ENCODE measurements around the gene COL25A1. TPM values are rescaled to one million over a fixed set of nuclear protein-coding genes. Genes with fewer than 3 reads are reported as not detected.

The COL25A1 gene
- polyA plus RNA-seq, 3 donors = 14.5 to 20.1 (median 17.1) TPM

- peak in 1 of 11 donors; percentile 20 for DNase-seq (ENCODE audit: extremely low read depth in 1 of 11, low read depth in 9 of 11, low spot score in 4 of 11)
Measured at GRCh38 chr4:109184491-109184961, 117.9 kb downstream of the COL25A1 start.

GRCh38 chr4:109183931-109184490 lies 118.4 kb downstream of the COL25A1 start:
- DNase-seq (ENCODE audit: extremely low read depth in 1 of 11, low read depth in 9 of 11, low spot score in 4 of 11) = peak in 1 of 11 donors; percentile 18

DNA sequence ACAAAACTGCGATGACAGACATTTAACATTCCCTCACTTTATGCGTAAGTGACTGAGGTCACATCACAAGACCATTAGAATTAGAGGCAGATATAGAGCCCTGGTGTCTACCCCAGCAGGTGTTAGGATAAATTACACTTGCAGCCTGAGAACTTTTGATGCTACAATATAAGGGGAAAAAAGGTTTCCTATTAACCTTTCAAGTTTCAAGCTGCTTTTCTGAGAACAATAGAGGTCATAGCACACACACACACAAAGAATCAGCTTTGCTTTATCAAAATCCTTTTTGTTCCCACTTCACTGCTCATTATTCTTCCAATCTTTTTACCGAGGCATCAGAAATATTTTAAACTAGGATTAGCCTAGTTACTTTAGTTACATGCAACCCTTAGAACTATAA lies 119.8 kb downstream of the COL25A1 start:
- DNase-seq (ENCODE audit: extremely low read depth in 1 of 11, low read depth in 9 of 11, low spot score in 4 of 11) = no peak

DNA sequence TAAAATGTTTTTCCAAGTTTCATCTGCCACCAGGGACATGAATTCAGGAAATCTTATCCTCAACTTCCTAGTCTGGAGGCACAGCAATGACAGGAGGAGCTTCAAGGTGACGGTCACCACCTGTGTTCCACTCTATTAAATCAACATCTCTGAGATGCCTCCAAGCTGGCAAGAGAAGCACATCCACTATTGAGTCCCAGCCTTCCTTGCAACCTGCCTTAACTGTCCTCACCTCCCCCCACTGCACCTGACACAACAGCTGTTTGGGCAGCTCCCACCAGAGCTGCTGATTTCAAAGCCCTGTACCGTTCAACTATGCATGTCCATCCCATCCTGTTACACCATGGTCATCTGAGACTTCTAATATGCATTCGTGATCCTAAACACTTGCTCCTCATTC lies 123.4 kb downstream of the COL25A1 start:
- peak in 6 of 11 donors; percentile 19 to 62 (median 46) for DNase-seq (ENCODE audit: extremely low read depth in 1 of 11, low read depth in 9 of 11, low spot score in 4 of 11)

GRCh38 chr4:109177096-109177810 lies 125.2 kb downstream of the COL25A1 start:
- DNase-seq (ENCODE audit: extremely low read depth in 1 of 11, low read depth in 9 of 11, low spot score in 4 of 11) = no peak

GRCh38 chr4:109174224-109174953 lies 128.1 kb downstream of the COL25A1 start:
- DNase-seq (ENCODE audit: extremely low read depth in 1 of 11, low read depth in 9 of 11, low spot score in 4 of 11) = no peak

DNA sequence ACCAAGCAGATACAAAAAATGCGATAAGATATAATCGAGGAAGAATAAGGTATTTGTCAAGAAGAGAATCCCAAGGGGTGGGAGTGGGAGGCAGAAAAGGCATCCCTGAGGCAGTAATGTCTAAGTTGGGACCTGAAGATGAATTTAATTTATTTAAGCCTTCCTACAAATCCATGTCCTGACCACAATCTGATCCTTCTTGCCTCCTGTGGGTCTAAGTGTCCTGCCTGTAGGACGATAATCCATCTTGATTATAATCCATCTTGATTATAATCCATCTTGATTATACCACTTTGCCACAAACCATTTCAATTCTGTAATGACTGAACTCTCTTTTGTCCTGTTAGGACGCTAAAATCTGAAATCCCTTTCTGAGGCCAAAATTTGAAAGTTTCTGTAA lies 130.2 kb downstream of the COL25A1 start:
- no peak for DNase-seq (ENCODE audit: extremely low read depth in 1 of 11, low read depth in 9 of 11, low spot score in 4 of 11)

GRCh38 chr4:109171070-109171469 lies 131.4 kb downstream of the COL25A1 start:
- DNase-seq (ENCODE audit: extremely low read depth in 1 of 11, low read depth in 9 of 11, low spot score in 4 of 11) = no peak

- no peak for DNase-seq (ENCODE audit: extremely low read depth in 1 of 11, low read depth in 9 of 11, low spot score in 4 of 11)
Measured at GRCh38 chr4:109169170-109169569, 133.3 kb downstream of the COL25A1 start.

- DNase-seq (ENCODE audit: extremely low read depth in 1 of 11, low read depth in 9 of 11, low spot score in 4 of 11) = no peak
Measured at GRCh38 chr4:109166586-109166985, 135.9 kb downstream of the COL25A1 start.

GRCh38 chr4:109166126-109166525 lies 136.3 kb downstream of the COL25A1 start:
- no peak for DNase-seq (ENCODE audit: extremely low read depth in 1 of 11, low read depth in 9 of 11, low spot score in 4 of 11)

- peak in 1 of 11 donors; percentile 20 for DNase-seq (ENCODE audit: extremely low read depth in 1 of 11, low read depth in 9 of 11, low spot score in 4 of 11)
Measured at GRCh38 chr4:109164011-109164410, 138.4 kb downstream of the COL25A1 start.

DNA sequence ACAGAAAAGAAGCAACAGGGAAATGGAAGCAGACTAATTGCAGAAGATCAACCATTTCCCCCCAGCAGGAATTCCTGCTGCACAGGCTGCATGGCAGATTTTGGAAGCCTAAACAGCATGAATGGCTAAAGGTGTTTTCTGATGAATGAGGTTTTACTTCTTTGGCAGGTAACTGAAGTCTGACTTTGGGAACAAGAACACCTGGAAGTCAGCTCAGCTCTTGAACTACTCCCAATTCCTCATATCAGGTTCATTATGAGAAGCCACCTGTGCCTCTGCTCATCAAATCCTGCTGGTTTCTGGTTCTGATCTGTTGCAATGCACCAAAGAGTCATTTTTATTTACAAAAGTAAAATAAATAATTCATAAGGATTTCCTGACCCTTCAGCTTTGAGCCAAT lies 139.0 kb downstream of the COL25A1 start:
- DNase-seq (ENCODE audit: extremely low read depth in 1 of 11, low read depth in 9 of 11, low spot score in 4 of 11) = no peak

GRCh38 chr4:109162759-109163158 lies 139.7 kb downstream of the COL25A1 start:
- no peak for DNase-seq (ENCODE audit: extremely low read depth in 1 of 11, low read depth in 9 of 11, low spot score in 4 of 11)

GRCh38 chr4:109160494-109160893 lies 142.0 kb downstream of the COL25A1 start:
- no peak for DNase-seq (ENCODE audit: extremely low read depth in 1 of 11, low read depth in 9 of 11, low spot score in 4 of 11)

- DNase-seq (ENCODE audit: extremely low read depth in 1 of 11, low read depth in 9 of 11, low spot score in 4 of 11) = no peak
Measured at GRCh38 chr4:109157696-109158095, 144.8 kb downstream of the COL25A1 start.

GRCh38 chr4:109157205-109157604 lies 145.3 kb downstream of the COL25A1 start:
- no peak for DNase-seq (ENCODE audit: extremely low read depth in 1 of 11, low read depth in 9 of 11, low spot score in 4 of 11)

- no peak for DNase-seq (ENCODE audit: extremely low read depth in 1 of 11, low read depth in 9 of 11, low spot score in 4 of 11)
Measured at GRCh38 chr4:109156356-109156755, 146.1 kb downstream of the COL25A1 start.

- DNase-seq (ENCODE audit: extremely low read depth in 1 of 11, low read depth in 9 of 11, low spot score in 4 of 11) = no peak
Measured at GRCh38 chr4:109155682-109156283, 146.7 kb downstream of the COL25A1 start.

GRCh38 chr4:109155084-109155483 lies 147.4 kb downstream of the COL25A1 start:
- peak in 3 of 11 donors; percentile 17 to 37 (median 19) for DNase-seq (ENCODE audit: extremely low read depth in 1 of 11, low read depth in 9 of 11, low spot score in 4 of 11)

Data from renal cortex interstitium (tissue), 11 donors.